NT2/D1 (cell line): ENCODE results near the gene TCF23.

Source experiments
- SUZ12 ChIP-seq: IDR thresholded peaks from 2 replicates; pipeline ENCODE4 v1.6.1; 2011; ENCODE audit not compliant: insufficient read length, insufficient read depth; ENCODE audit errors: extremely low read depth
- ZNF274 ChIP-seq: IDR thresholded peaks from 2 replicates; pipeline ENCODE4 v1.6.1; 2011; ENCODE audit warnings: mild to moderate bottlenecking, low read depth, low read length

DNA sequence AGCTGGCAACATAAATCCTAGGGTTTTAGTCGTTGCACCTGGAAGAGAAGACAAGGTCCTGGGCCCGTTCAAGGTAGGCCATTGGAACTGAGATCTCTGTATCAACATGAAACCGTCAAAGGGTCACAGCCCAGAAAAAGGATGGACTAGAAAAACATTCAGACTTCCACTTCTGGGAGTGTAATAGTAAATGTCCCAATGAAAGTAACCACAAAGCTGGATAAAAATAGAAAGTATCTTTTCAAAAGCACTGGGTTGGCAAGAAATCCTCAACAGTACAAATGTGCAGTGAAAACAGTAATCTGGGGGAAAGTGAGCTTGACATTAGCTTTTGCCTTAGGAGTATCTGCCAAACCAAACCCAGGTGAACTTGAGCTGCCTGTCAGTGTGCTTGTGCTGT is 42.8 kb upstream of the TCF23 start:
- TF ChIP-seq SUZ12 (no peak), ZNF274 (no peak)
